ENCODE measurements around the gene INTS14. TPM values are rescaled to one million over a fixed set of nuclear protein-coding genes. Genes with fewer than 3 reads are reported as not detected.
A peak's percentile ranks its signal among the peaks of the same experiment; 100 is the strongest.
"Not testable (repeated sequence)": the region's sequence is repeated elsewhere in the genome, so short reads cannot be mapped to it uniquely, and the experiment has no call there.

The INTS14 gene
- total and polyA plus RNA-seq, 7 experiments from 2014 or later = 16.0 to 38.3 (median 35.0) TPM

- Histone ChIP-seq H3K4me3 (ENCODE audit: low read length) (no peak overlapping the region), H3K9me3 (ENCODE audit: control insufficient read depth in 2 of 3, low read length in 3 of 3) (no peaks in the 10 kb centered on the region), H3K4me1 (ENCODE audit: control insufficient read depth in 2 of 2, insufficient read depth in 2 of 2, low read length in 2 of 2) (no peaks in the 10 kb centered on the region), H3K27me3 (ENCODE audit: control insufficient read depth in 2 of 2, insufficient read depth in 2 of 2, low read length in 2 of 2) (no peaks in the 10 kb centered on the region), H3K27ac (ENCODE audit: low read depth, low read length) (no peak overlapping the region), H3K36me3 (ENCODE audit: control insufficient read depth in 2 of 3, insufficient read depth in 3 of 3, low read length in 3 of 3) (peaks cover 0 to 22% (median 5%) of the 10 kb centered on the region in 3 experiments)
- intact Hi-C loops (cut with micrococcal nuclease) = no loop called here
- Mint-ChIP-seq H3K27me3 (no peaks in the 10 kb centered on the region), H3K4me1 (peaks cover 12 to 28% (median 19%) of the 10 kb centered on the region in 7 donors), H3K4me3 (no peak overlapping the region), H3K36me3 (peaks cover 10 to 33% (median 24%) of the 10 kb centered on the region in 5 donors), H3K9me3 (no peaks in the 10 kb centered on the region), H3K27ac (peak overlapping the region in 5 of 9 donors; percentile 1 to 38 (median 3))
- ATAC-seq = no peak
- no peak for DNase-seq
- POLR2A ChIA-PET = no interaction called here
- CTCF ChIA-PET = interaction anchor here (0.9 kb wide), 1 partner anchor 20 kb away, joined by 3 read pairs; no protein-coding TSS in a partner anchor
Observed at GRCh38 chr15:65551183-65551582, 59.7 kb downstream of the INTS14 start.

DNA sequence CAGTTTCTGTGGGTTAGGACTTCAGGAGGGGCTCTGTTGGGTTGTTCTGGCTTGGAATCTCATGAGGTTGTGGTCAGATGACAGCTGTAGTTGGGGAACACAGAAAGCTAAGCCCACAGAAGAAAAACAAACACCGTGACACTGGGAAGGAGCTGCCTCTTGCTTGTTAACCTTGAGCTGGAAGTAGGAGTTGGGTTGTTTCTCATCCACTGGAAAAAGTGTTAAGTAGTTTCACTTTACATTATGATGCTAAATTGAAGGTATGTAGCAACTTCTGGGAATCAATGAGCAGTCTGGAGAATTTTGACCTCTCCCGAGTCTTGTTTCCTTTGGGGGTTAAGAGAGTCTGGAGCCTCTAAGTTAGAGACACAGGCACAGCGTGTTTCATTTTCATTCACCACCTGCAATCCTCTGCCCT is 60.2 kb downstream of the INTS14 start:
- H3K36me3 Mint-ChIP-seq = peaks cover 9 to 31% (median 22%) of the 10 kb centered on the region in 5 donors
- Histone ChIP-seq H3K27ac (ENCODE audit: low read depth, low read length) (no peak overlapping the region), H3K36me3 (ENCODE audit: control insufficient read depth in 2 of 3, insufficient read depth in 3 of 3, low read length in 3 of 3) (peaks cover 0 to 19% (median 5%) of the 10 kb centered on the region in 3 experiments), H3K9me3 (ENCODE audit: control insufficient read depth in 2 of 3, low read length in 3 of 3) (no peaks in the 10 kb centered on the region), H3K4me3 (ENCODE audit: low read length) (no peak overlapping the region), H3K27me3 (ENCODE audit: control insufficient read depth in 2 of 2, insufficient read depth in 2 of 2, low read length in 2 of 2) (no peaks in the 10 kb centered on the region), H3K4me1 (ENCODE audit: control insufficient read depth in 2 of 2, insufficient read depth in 2 of 2, low read length in 2 of 2) (no peaks in the 10 kb centered on the region)
- intact Hi-C loops (cut with micrococcal nuclease) = no loop called here
- POLR2A ChIA-PET = no interaction called here
- no peaks in the 10 kb centered on the region for H3K27me3 Mint-ChIP-seq
- peaks cover 12 to 28% (median 23%) of the 10 kb centered on the region in 7 donors for H3K4me1 Mint-ChIP-seq
- H3K27ac Mint-ChIP-seq = peak overlapping the region in 3 of 9 donors; percentile 18 to 39 (median 38)
- no peak overlapping the region for H3K4me3 Mint-ChIP-seq
- ATAC-seq (no peak), DNase-seq (no peak)
- CTCF ChIA-PET = no interaction called here
- H3K9me3 Mint-ChIP-seq = no peaks in the 10 kb centered on the region

DNA sequence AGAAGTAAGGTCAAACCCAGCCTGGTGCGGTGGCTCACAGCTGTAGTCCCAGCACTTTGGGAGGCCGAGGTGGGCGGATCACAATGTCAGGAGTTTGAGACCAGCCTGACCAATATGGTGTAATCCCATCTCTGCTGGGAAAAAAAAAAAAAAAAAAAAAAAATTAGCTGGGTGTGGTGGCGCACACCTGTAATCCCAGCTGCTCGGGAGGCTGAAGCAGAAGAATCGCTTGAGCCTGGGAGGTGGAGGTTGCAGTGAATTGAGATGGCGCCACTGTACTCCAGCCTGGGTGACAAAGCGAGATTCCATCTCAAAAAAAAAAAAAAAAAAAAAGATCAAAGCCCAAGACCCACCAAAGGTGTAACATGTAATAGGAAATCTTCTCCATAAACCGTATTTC is 61.6 kb downstream of the INTS14 start:
- H3K27ac ChIP-seq (ENCODE audit: low read depth, low read length); H3K27me3 Mint-ChIP-seq; H3K27ac Mint-ChIP-seq; H3K27me3 ChIP-seq (ENCODE audit: control insufficient read depth in 2 of 2, insufficient read depth in 2 of 2, low read length in 2 of 2); H3K4me3 Mint-ChIP-seq; H3K4me3 ChIP-seq (ENCODE audit: low read length); H3K9me3 ChIP-seq (ENCODE audit: control insufficient read depth in 2 of 3, low read length in 3 of 3); H3K9me3 Mint-ChIP-seq; H3K4me1 ChIP-seq (ENCODE audit: control insufficient read depth in 2 of 2, insufficient read depth in 2 of 2, low read length in 2 of 2); CTCF ChIA-PET; ATAC-seq; intact Hi-C loops (cut with micrococcal nuclease); DNase-seq: not testable (repeated sequence)
- peaks cover 0 to 22% (median 13%) of the 10 kb centered on the region in 5 donors for H3K36me3 Mint-ChIP-seq
- peaks cover 15 to 28% (median 24%) of the 10 kb centered on the region in 7 donors for H3K4me1 Mint-ChIP-seq
- POLR2A ChIA-PET = interaction anchor here (1.0 kb wide), 1 partner anchor 22 kb away, joined by 4 read pairs; no protein-coding TSS in a partner anchor
- H3K36me3 ChIP-seq (ENCODE audit: control insufficient read depth in 2 of 3, insufficient read depth in 3 of 3, low read length in 3 of 3) = peaks cover 0 to 11% (median 0%) of the 10 kb centered on the region in 3 experiments

DNA sequence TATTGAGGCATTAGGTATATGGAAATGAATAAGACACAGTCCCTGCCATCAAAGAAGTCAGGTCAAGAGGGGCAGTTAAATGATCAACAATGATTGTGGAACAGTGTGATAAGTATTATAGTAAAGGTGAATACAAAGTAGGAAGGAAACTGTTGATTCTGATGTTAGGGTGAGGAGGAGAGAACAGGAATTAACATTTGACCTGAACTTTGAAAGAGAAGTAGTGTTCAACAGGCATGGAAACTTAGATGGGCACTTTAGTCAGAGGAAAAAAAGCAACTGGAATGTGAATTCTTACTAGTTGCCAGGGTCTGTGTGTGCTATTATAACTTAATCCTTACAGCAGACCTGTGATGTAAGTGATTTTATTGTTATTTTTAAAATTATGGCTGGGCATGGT is 63.1 kb downstream of the INTS14 start:
- no peak overlapping the region for H3K27ac ChIP-seq (ENCODE audit: low read depth, low read length)
- H3K4me3 ChIP-seq (ENCODE audit: low read length) = no peak overlapping the region
- CTCF ChIA-PET = no interaction called here
- H3K4me1 Mint-ChIP-seq = peaks cover 16 to 34% (median 26%) of the 10 kb centered on the region in 7 donors
- no peaks in the 10 kb centered on the region for H3K27me3 Mint-ChIP-seq
- no peaks in the 10 kb centered on the region for H3K9me3 ChIP-seq (ENCODE audit: control insufficient read depth in 2 of 3, low read length in 3 of 3)
- DNase-seq (no peak), ATAC-seq (no peak)
- H3K36me3 Mint-ChIP-seq = peaks cover 0 to 8% (median 5%) of the 10 kb centered on the region in 5 donors
- H3K4me1 ChIP-seq (ENCODE audit: control insufficient read depth in 2 of 2, insufficient read depth in 2 of 2, low read length in 2 of 2) = no peaks in the 10 kb centered on the region
- H3K9me3 Mint-ChIP-seq = no peaks in the 10 kb centered on the region
- POLR2A ChIA-PET = no interaction called here
- H3K27ac Mint-ChIP-seq = peak overlapping the region in 1 of 9 donors; percentile 10
- no peak overlapping the region for H3K4me3 Mint-ChIP-seq
- intact Hi-C loops (cut with micrococcal nuclease) = no loop called here
- no peaks in the 10 kb centered on the region for H3K36me3 ChIP-seq (ENCODE audit: control insufficient read depth in 2 of 3, insufficient read depth in 3 of 3, low read length in 3 of 3)
- no peaks in the 10 kb centered on the region for H3K27me3 ChIP-seq (ENCODE audit: control insufficient read depth in 2 of 2, insufficient read depth in 2 of 2, low read length in 2 of 2)

GRCh38 chr15:65541231-65541820 is 69.6 kb downstream of the INTS14 start:
- H3K4me1 Mint-ChIP-seq = peaks cover 8 to 37% (median 29%) of the 10 kb centered on the region in 7 donors
- no peaks in the 10 kb centered on the region for H3K27me3 Mint-ChIP-seq
- no peak overlapping the region for H3K27ac Mint-ChIP-seq

GRCh38 chr15:65540314-65540713 is 70.6 kb downstream of the INTS14 start:
- ATAC-seq (no peak), DNase-seq (no peak)
- H3K27ac ChIP-seq (ENCODE audit: low read depth, low read length) = no peak overlapping the region
- H3K4me1 Mint-ChIP-seq = peaks cover 6 to 38% (median 31%) of the 10 kb centered on the region in 7 donors
- intact Hi-C loops (cut with micrococcal nuclease) = no loop called here
- H3K4me3 ChIP-seq (ENCODE audit: low read length) = no peak overlapping the region
- H3K9me3 Mint-ChIP-seq = no peaks in the 10 kb centered on the region
- no peaks in the 10 kb centered on the region for H3K4me1 ChIP-seq (ENCODE audit: control insufficient read depth in 2 of 2, insufficient read depth in 2 of 2, low read length in 2 of 2)
- H3K4me3 Mint-ChIP-seq = no peak overlapping the region
- ChIA-PET CTCF (no interaction called here), POLR2A (no interaction called here)
- no peaks in the 10 kb centered on the region for H3K27me3 Mint-ChIP-seq
- peaks cover 0 to 12% (median 0%) of the 10 kb centered on the region in 5 donors for H3K36me3 Mint-ChIP-seq
- no peaks in the 10 kb centered on the region for H3K27me3 ChIP-seq (ENCODE audit: control insufficient read depth in 2 of 2, insufficient read depth in 2 of 2, low read length in 2 of 2)
- no peak overlapping the region for H3K27ac Mint-ChIP-seq
- no peaks in the 10 kb centered on the region for H3K9me3 ChIP-seq (ENCODE audit: control insufficient read depth in 2 of 3, low read length in 3 of 3)
- H3K36me3 ChIP-seq (ENCODE audit: control insufficient read depth in 2 of 3, insufficient read depth in 3 of 3, low read length in 3 of 3) = no peaks in the 10 kb centered on the region

More at GRCh38 chr15:65541231-65541820, 69.6 kb downstream of the INTS14 start:
- H3K4me3 ChIP-seq (ENCODE audit: low read length) = no peak overlapping the region
- ATAC-seq (no peak), DNase-seq (no peak)
- no peaks in the 10 kb centered on the region for H3K9me3 ChIP-seq (ENCODE audit: control insufficient read depth in 2 of 3, low read length in 3 of 3)
- H3K9me3 Mint-ChIP-seq = no peaks in the 10 kb centered on the region
- intact Hi-C loops (cut with micrococcal nuclease) = no loop called here
- H3K36me3 ChIP-seq (ENCODE audit: control insufficient read depth in 2 of 3, insufficient read depth in 3 of 3, low read length in 3 of 3) = no peaks in the 10 kb centered on the region
- no peaks in the 10 kb centered on the region for H3K4me1 ChIP-seq (ENCODE audit: control insufficient read depth in 2 of 2, insufficient read depth in 2 of 2, low read length in 2 of 2)
- CTCF ChIA-PET = interaction anchor here (0.6 kb wide), 1 partner anchor 12 kb away, joined by 3 read pairs; no protein-coding TSS in a partner anchor
- POLR2A ChIA-PET = interaction anchor here (0.6 kb wide), 1 partner anchor 41 kb away, joined by 3 read pairs; no protein-coding TSS in a partner anchor
- H3K4me3 Mint-ChIP-seq = no peak overlapping the region
- no peak overlapping the region for H3K27ac ChIP-seq (ENCODE audit: low read depth, low read length)
- H3K36me3 Mint-ChIP-seq = peaks cover 0 to 9% (median 0%) of the 10 kb centered on the region in 5 donors
- no peaks in the 10 kb centered on the region for H3K27me3 ChIP-seq (ENCODE audit: control insufficient read depth in 2 of 2, insufficient read depth in 2 of 2, low read length in 2 of 2)

- DNase-seq (no peak), ATAC-seq (no peak)
- H3K4me3 Mint-ChIP-seq = no peak overlapping the region
- H3K4me1 Mint-ChIP-seq = peaks cover 29 to 58% (median 53%) of the 10 kb centered on the region in 7 donors
- H3K27ac Mint-ChIP-seq = no peak overlapping the region
- H3K9me3 Mint-ChIP-seq = no peaks in the 10 kb centered on the region
- Histone ChIP-seq H3K4me3 (ENCODE audit: low read length) (no peak overlapping the region), H3K4me1 (ENCODE audit: control insufficient read depth in 2 of 2, insufficient read depth in 2 of 2, low read length in 2 of 2) (peaks cover 5 to 9% of the 10 kb centered on the region in 2 donors), H3K36me3 (ENCODE audit: control insufficient read depth in 2 of 3, insufficient read depth in 3 of 3, low read length in 3 of 3) (no peaks in the 10 kb centered on the region), H3K27me3 (ENCODE audit: control insufficient read depth in 2 of 2, insufficient read depth in 2 of 2, low read length in 2 of 2) (no peaks in the 10 kb centered on the region), H3K9me3 (ENCODE audit: control insufficient read depth in 2 of 3, low read length in 3 of 3) (no peaks in the 10 kb centered on the region), H3K27ac (ENCODE audit: low read depth, low read length) (no peak overlapping the region)
- peaks cover 0 to 16% (median 0%) of the 10 kb centered on the region in 5 donors for H3K36me3 Mint-ChIP-seq
- CTCF ChIA-PET = no interaction called here
- no peaks in the 10 kb centered on the region for H3K27me3 Mint-ChIP-seq
- intact Hi-C loops (cut with micrococcal nuclease) = no loop called here
- POLR2A ChIA-PET = no interaction called here
Observed at GRCh38 chr15:65535192-65535591, 75.7 kb downstream of the INTS14 start.

Data from naive thymus-derived CD4-positive, alpha-beta T cell (primary cell).